ENCODE results near the gene SPIN1. TPM values are rescaled to one million over a fixed set of nuclear protein-coding genes. Genes with fewer than 3 reads are reported as not detected.

The SPIN1 gene
- polyA plus RNA-seq, 3 donors: 13.4 to 38.5 (median 23.3) TPM

DNA sequence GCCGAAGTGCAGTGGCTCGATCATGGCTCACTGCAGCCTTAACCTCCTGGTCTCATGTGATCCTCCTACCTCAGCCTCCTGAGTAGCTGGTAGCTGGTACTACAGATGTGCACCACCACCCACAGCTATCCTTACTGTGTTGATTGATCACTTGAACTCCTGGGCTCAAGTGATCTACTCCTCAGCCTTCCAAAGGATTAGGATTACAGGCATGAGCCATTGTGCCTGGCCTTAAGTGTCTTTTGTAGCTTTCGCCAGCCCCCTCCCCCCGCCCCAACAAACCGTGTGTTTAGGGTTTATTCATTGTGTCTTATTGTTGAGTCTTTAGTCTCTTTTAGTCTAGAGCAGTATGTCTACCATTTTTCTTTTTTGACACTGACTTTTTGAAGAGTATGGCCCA lies 33.1 kb downstream of the SPIN1 start:
- H3K27ac ChIP-seq (ENCODE audit: low read depth, low read length): no peak overlapping the region
- WGBS, 3 donors: 94 to 97% (median 95%) methylated on average over 5 of the region's 5 CpGs

DNA sequence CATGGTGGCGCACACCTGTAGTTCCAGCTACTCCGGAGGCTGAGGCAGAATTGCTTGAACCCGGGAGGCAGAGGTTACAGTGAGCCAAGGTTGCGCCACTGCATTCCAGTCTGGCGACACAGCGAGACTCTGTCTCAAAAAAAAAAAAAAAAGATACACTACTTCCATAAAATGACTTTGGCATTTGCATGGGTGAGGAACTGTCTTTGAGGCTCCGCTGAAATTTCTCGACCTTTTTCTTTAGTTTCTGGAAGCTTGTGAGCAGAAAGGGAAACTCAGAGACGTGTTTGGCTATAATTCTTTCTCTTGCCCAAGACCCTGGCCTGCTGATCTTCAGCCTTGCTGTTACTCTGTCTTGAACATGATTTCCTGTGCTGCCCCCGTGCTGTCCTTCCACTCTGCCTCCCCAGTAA lies 37.3 kb downstream of the SPIN1 start:
- WGBS, 3 donors: 45 to 86% (median 55%) methylated on average over 10 of the region's 10 CpGs
- H3K27ac ChIP-seq (ENCODE audit: low read depth, low read length): no peak overlapping the region

DNA sequence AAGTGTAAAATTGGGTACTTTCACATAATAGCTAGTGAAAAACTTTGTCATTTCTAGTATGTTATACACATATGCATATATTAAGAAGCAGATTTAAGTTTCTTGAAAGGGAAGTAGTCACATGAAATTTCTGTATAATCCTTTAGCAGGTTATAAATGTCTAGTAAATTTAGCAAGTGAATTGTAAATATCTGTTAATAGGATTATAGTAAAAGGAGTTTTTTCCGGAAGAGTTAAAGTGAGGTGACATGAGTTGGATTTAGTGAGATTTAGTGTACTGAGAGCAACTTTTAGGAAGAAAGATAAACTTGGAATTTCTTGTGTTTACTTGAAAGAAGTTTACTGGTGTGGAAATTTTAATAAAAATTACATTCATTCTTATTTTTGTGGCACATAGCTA lies 38.4 kb downstream of the SPIN1 start:
- 90 to 99% (median 94%) methylated on average over 1 of the region's 1 CpG for WGBS, 3 donors
- no peak overlapping the region for H3K27ac ChIP-seq (ENCODE audit: low read depth, low read length)

DNA sequence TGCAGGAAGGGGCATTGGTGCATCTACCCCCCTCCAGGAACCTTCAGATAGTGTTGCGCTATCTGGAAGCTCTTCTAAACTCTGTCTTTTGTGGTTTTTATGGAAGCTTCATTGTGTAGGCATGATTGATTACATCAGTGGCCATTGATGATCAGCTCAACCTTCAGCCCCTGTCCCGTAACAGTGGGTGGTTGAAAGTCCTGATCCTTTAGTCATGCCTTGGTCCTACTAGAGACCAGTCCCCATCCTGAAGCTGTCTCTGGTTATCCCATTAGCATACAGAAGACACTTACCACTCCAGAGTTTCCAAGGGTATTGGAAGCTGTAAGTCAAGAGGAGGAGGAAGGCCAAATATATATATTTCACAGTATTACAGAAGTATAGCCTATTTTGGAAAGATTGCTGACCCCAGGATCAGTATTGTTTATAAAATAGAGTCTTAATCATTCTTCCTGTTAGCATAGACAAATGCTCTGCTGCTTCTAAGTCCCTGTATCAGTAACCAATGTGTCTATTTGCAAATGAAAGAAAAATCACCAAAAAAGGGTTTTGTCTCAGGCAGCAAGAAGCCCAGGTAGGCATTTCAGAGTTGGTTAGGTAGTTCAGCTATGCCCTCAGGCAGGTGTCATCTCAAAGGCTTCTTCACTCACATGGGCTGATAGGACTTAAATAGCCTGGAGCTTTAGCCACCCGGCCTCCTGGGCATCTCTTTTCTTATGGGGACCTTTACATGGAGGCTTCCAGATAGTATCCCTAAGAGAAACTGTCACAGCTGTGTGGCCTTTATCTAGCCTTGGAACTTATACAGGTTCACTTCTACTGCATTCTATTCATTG lies 41.6 kb downstream of the SPIN1 start:
- WGBS, 3 donors: 93 to 94% (median 93%) methylated on average over 3 of the region's 3 CpGs
- H3K27ac ChIP-seq (ENCODE audit: low read depth, low read length): no peak overlapping the region

- H3K27ac ChIP-seq (ENCODE audit: low read depth, low read length): no peak overlapping the region
- WGBS, 3 donors: 89 to 92% (median 92%) methylated on average over 5 of the region's 5 CpGs
These were observed 45.5 kb downstream of the SPIN1 start for GRCh38 chr9:88433583-88434255.

GRCh38 chr9:88435336-88435735 lies 47.1 kb downstream of the SPIN1 start:
- H3K27ac ChIP-seq (ENCODE audit: low read depth, low read length): no peak overlapping the region
- 93 to 95% (median 94%) methylated on average over 2 of the region's 2 CpGs for WGBS, 3 donors

- WGBS, 3 donors: 97 to 99% (median 98%) methylated on average over 4 of the region's 4 CpGs
These were observed 48.1 kb downstream of the SPIN1 start for GRCh38 chr9:88436379-88436778.

DNA sequence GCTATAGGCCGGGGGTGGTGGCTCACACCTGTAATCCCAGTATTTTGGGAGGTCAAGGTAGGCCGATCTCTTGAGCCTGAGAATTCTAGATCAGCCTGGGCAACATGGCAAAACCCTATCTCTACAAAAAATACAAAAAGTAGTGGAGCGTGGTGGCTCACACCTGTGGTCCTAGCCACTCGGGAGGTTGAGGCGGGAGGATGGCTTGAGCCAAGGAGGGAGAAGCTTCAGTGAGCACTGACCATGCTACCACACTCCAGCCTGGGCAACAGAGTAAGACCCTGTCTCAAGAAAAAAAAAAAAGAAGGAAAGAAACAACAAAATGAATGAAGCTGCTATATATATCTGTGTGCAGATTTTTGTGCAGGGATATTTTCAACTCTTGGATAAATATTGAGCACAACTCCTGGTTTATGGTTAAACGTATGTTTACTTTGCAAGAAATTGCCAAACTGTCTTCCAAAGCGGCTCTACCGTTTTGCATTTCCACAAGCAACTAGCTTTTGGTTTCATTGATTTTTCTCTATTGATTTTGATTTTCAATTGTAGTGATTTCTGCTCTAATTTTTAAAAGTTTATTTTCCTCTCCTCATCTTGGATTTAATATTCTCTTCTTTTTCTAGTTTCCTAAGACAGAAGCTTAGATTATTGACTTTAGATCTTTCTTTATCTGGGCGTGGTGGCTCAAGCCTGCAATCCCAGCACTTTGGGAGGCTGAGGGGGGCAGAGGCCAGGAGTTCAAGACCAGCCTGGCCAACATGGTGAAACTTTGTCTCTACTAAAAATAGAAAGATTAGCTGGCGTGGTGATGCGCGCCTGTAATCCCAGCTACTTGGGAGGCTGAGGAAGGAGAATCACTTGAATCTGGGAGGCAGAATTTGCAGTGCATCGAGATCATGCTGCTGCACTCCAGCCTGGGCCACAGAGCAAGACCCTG lies 49.2 kb downstream of the SPIN1 start:
- WGBS, 3 donors: 85 to 98% (median 96%) methylated on average over 13 of the region's 13 CpGs
- no peak overlapping the region for H3K27ac ChIP-seq (ENCODE audit: low read depth, low read length)

More at GRCh38 chr9:88436379-88436778, 48.1 kb downstream of the SPIN1 start:
- no peak overlapping the region for H3K27ac ChIP-seq (ENCODE audit: low read depth, low read length)

DNA sequence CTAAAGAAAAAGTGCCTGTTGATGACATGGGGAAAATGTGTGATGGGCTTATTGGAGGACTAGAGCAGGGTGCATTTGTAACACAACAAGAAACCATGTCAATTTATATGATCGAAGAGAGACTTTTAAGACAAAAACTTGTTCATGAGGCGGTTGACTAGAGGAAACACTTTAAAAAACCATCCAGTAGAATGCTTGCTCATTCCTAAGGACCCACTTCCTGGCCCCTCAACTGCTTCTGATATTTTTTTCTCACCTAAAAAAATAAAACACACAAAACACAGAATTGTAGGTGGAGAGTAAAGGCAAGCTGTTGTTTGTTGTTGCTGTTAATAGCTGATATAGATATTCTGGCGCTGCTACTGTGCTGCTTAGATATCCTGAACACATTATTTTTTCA lies 50.6 kb downstream of the SPIN1 start:
- 58 to 84% (median 66%) methylated on average over 3 of the region's 3 CpGs for WGBS, 3 donors
- no peak overlapping the region for H3K27ac ChIP-seq (ENCODE audit: low read depth, low read length)

DNA sequence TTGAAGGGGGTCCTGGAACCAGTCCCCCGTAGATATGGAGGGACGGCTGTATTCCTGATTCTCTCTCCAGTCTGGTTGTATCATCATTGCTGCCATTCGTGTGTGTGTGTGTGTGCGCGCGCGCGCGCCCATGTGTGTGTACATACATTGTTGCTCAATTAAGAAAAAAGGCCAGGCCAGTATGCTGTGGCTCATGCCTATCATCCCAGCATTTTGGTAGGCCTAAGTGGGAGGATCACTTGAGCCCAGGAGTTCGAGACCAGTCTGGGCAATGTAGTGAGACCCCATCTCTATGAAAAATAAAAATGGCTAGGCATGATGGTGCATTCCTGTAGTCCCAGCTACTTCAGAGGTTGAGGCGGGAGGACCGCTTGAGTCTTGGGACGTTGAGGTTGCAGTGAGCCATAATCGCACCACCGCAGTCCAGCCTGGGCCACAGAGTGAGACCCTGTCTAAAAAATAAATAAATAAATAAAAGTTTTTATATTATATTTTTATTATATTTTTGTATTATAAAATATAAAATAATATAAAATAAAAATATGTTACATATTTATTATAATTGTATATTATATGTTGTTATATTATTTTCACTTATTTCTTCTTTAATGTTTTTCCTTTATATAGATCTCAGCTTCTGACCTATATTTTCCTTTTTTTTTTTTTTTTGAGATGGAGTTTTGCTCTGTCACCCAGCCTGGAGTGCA lies 53.2 kb downstream of the SPIN1 start:
- 92 to 98% (median 94%) methylated on average over 15 of the region's 15 CpGs for WGBS, 3 donors
- no peak overlapping the region for H3K27ac ChIP-seq (ENCODE audit: low read depth, low read length)

GRCh38 chr9:88443480-88444113 lies 55.4 kb downstream of the SPIN1 start:
- no peak overlapping the region for H3K27ac ChIP-seq (ENCODE audit: low read depth, low read length)
- 83 to 91% (median 85%) methylated on average over 7 of the region's 7 CpGs for WGBS, 3 donors

GRCh38 chr9:88446728-88447127 lies 58.5 kb downstream of the SPIN1 start:
- 94 to 97% (median 95%) methylated on average over 2 of the region's 2 CpGs for whole genome bisulfite sequencing, 3 donors
- H3K27ac ChIP-seq (ENCODE audit: low read depth, low read length): no peak overlapping the region

GRCh38 chr9:88447431-88447830 lies 59.2 kb downstream of the SPIN1 start:
- 79 to 92% (median 87%) methylated on average over 4 of the region's 4 CpGs for WGBS, 3 donors
- no peak overlapping the region for H3K27ac ChIP-seq (ENCODE audit: low read depth, low read length)

DNA sequence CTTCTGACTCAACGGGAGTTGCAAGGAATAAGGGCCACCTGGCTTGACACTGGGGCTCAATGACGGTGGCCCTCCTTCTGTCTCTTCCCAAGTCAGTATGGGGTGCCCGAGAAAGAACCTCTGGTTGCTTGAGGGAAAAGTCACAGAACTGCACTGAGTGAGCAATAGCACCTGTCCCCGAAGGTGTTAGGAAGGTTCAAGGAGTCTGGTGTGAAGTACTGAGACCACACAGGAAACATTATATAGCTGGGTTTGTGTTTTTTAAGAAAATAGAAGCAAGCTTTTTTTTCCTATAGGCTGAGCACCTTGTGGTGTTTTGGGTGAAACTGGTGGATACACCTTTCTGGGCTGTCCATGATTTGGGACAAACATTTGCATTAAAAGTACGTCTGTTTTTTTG lies 62.9 kb downstream of the SPIN1 start:
- 90 to 94% (median 93%) methylated on average over 5 of the region's 5 CpGs for WGBS, 3 donors
- no peak overlapping the region for H3K27ac ChIP-seq (ENCODE audit: low read depth, low read length)

- WGBS, 3 donors: 60 to 77% (median 71%) methylated on average over 5 of the region's 5 CpGs
These were observed 70.6 kb downstream of the SPIN1 start for GRCh38 chr9:88458716-88459465.

GRCh38 chr9:88460587-88461332 lies 72.5 kb downstream of the SPIN1 start:
- no peak overlapping the region for H3K27ac ChIP-seq (ENCODE audit: low read depth, low read length)

More at GRCh38 chr9:88458716-88459465, 70.6 kb downstream of the SPIN1 start:
- H3K27ac ChIP-seq (ENCODE audit: low read depth, low read length): no peak overlapping the region

More at GRCh38 chr9:88460587-88461332, 72.5 kb downstream of the SPIN1 start:
- 85 to 92% (median 88%) methylated on average over 3 of the region's 3 CpGs for WGBS, 3 donors
